ENCODE measurements around the gene SOCS3.

SOCS3 gene

DNA sequence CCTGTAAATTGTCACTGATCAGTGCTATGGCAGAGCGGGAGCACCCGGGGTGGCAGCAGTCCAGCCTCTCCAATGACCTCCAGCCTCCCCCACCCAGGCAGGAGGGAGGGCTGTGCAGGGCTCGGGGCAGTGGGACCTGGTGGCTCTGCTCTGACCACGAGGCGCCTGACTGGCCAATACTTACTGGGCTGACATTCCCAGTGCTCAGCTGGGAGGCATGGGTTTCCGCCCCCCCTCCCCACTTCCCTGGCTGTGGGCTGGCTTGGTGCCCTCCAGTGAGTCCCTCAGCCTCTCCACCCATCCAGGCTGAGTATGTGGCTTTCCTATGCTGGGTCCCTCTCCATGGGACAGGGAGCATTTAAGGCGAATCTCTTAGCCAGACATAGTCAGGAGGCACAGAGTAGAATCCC lies 2.7 kb downstream of the SOCS3 start:
- Histone ChIP-seq H3K9me3 (ENCODE audit: control insufficient read depth in 1 of 2, low read length in 2 of 2) (no peaks in the 10 kb centered on the region), H3K4me1 (ENCODE audit: control insufficient read depth in 1 of 2, insufficient read depth in 2 of 2, low read length in 2 of 2) (peaks cover 20 to 46% of the 10 kb centered on the region in 2 donors), H3K4me3 (ENCODE audit: low read depth in 1 of 2, low read length in 2 of 2) (peak overlapping the region; percentile 90 to 98), H3K27me3 (ENCODE audit: low read depth, low read length) (no peaks in the 10 kb centered on the region), H3K36me3 (ENCODE audit: control insufficient read depth in 1 of 2, insufficient read depth in 2 of 2, low read length in 2 of 2) (peaks cover 14 to 29% of the 10 kb centered on the region in 2 donors), H3K27ac (ENCODE audit: low read length) (peak overlapping the region; percentile 64)

DNA sequence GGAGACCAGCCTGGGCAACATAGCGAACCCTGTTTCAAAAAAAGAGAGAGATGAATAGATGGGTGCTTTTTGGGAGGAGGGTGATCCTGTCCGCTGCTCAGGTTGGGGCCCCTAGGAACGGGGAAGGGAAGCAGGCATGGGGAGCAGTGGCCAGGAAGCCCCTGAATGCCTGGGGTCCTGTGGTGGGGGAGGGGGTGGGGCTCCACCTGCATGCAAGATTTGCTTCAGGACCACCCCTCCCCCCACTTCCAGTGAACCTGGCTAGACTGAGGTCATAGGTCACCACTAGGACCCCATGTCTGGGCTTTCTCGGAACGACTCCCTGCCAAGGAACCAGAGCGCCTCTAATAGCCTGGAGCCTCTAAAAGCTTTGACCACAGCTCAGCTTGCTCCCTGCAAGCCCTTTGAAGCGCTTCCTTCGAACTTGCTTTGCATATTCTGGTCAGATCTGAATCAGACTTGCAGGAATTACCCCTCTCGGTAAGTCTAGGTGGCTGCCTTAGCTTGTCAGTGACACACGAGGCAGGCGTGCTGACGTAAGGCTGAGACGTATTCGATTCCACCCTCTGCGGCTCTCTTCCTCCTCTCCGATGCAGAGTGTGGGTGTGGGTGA lies 3.7 kb downstream of the SOCS3 start:
- Histone ChIP-seq H3K27me3 (ENCODE audit: low read depth, low read length) (no peaks in the 10 kb centered on the region), H3K36me3 (ENCODE audit: control insufficient read depth in 1 of 2, insufficient read depth in 2 of 2, low read length in 2 of 2) (peaks cover 14 to 29% of the 10 kb centered on the region in 2 donors), H3K9me3 (ENCODE audit: control insufficient read depth in 1 of 2, low read length in 2 of 2) (no peaks in the 10 kb centered on the region), H3K27ac (ENCODE audit: low read length) (peak overlapping the region; percentile 58), H3K4me1 (ENCODE audit: control insufficient read depth in 1 of 2, insufficient read depth in 2 of 2, low read length in 2 of 2) (peaks cover 29 to 53% of the 10 kb centered on the region in 2 donors), H3K4me3 (ENCODE audit: low read depth in 1 of 2, low read length in 2 of 2) (peak overlapping the region; percentile 23 to 52)

DNA sequence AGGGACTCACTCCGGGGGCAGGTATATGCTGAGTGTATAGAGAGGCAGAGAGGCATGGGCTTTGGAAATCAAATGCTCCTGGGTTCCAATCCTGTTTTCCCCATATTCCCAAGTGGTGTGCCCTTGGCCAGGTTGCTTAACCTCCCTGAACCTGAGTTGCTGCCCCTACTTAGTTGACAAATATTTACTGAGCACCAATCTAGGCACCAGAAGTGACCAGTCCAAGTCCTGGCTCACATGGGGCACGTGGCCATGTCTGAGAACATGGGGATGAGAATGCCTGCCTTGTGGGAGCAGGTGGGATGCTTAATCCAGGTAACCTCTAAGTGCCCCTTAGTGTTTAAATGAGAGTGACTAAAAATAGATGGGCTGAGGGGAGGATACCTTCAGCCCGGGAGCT lies 4.2 kb downstream of the SOCS3 start:
- H3K9me3 ChIP-seq (ENCODE audit: control insufficient read depth in 1 of 2, low read length in 2 of 2) = no peaks in the 10 kb centered on the region
- H3K27me3 ChIP-seq (ENCODE audit: low read depth, low read length) = no peaks in the 10 kb centered on the region
- H3K4me1 ChIP-seq (ENCODE audit: control insufficient read depth in 1 of 2, insufficient read depth in 2 of 2, low read length in 2 of 2) = peaks cover 30 to 53% of the 10 kb centered on the region in 2 donors
- H3K36me3 ChIP-seq (ENCODE audit: control insufficient read depth in 1 of 2, insufficient read depth in 2 of 2, low read length in 2 of 2) = peaks cover 14 to 29% of the 10 kb centered on the region in 2 donors
- peak overlapping the region in 1 of 2 donors; percentile 23 for H3K4me3 ChIP-seq (ENCODE audit: low read depth in 1 of 2, low read length in 2 of 2)
- peak overlapping the region; percentile 58 for H3K27ac ChIP-seq (ENCODE audit: low read length)

DNA sequence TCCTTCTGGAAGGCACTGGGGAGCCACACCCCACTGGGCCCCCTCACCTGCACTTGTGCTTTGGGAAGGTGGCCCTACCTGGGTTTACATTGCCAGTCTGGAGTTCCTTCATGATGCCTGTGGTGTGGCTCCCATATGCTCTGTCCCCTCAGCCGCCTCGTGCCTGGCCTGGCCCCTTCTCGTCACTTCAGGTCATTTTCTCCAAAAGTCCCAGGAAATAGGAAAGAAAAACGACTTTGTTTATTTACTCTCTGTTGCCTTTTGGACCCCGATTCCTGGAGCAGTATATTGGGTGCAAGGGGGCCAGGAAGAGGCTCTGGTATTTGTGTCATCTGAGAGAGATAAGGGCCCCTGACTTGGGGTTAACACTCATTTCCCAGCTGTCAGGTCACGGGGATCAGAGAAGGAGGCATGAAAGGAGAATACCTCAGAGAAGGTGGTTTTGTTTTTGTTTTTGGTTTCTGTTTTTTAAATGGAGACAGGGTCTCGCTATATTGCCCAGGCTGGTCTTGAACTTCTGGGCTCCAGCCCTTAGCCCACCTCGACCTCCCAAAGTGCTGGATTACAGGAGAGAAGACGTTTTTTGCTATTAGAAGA lies 4.7 kb downstream of the SOCS3 start:
- H3K27ac ChIP-seq (ENCODE audit: low read length) = peak overlapping the region; percentile 58
- no peak overlapping the region for H3K4me3 ChIP-seq (ENCODE audit: low read depth in 1 of 2, low read length in 2 of 2)
- peaks cover 30 to 53% of the 10 kb centered on the region in 2 donors for H3K4me1 ChIP-seq (ENCODE audit: control insufficient read depth in 1 of 2, insufficient read depth in 2 of 2, low read length in 2 of 2)
- peaks cover 14 to 29% of the 10 kb centered on the region in 2 donors for H3K36me3 ChIP-seq (ENCODE audit: control insufficient read depth in 1 of 2, insufficient read depth in 2 of 2, low read length in 2 of 2)
- no peaks in the 10 kb centered on the region for H3K9me3 ChIP-seq (ENCODE audit: control insufficient read depth in 1 of 2, low read length in 2 of 2)
- H3K27me3 ChIP-seq (ENCODE audit: low read depth, low read length) = no peaks in the 10 kb centered on the region

DNA sequence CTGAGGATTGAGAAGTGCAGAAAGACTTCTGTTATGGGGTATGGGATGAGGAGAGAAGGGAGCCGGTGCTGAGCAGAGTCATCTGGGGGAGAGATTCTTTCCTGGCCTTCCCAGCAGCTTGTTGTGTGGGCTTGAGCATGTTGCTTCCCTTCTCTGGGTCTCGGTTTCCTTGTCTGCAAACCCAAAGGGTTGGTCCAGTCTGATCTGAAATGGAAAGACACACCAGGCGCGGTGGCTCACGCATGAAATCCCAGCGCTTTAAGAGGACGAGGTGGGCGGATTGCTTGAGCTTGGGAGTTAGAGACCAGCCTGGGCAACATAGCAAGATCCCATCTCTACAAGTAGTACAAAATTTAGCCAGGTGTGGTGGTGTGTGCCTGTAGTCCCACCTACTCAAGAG lies 6.0 kb downstream of the SOCS3 start:
- H3K27me3 ChIP-seq (ENCODE audit: low read depth, low read length) = no peaks in the 10 kb centered on the region
- peak overlapping the region; percentile 28 to 53 for H3K4me3 ChIP-seq (ENCODE audit: low read depth in 1 of 2, low read length in 2 of 2)
- H3K4me1 ChIP-seq (ENCODE audit: control insufficient read depth in 1 of 2, insufficient read depth in 2 of 2, low read length in 2 of 2) = peaks cover 30 to 53% of the 10 kb centered on the region in 2 donors
- peak overlapping the region; percentile 81 for H3K27ac ChIP-seq (ENCODE audit: low read length)
- H3K9me3 ChIP-seq (ENCODE audit: control insufficient read depth in 1 of 2, low read length in 2 of 2) = no peaks in the 10 kb centered on the region
- peaks cover 14 to 29% of the 10 kb centered on the region in 2 donors for H3K36me3 ChIP-seq (ENCODE audit: control insufficient read depth in 1 of 2, insufficient read depth in 2 of 2, low read length in 2 of 2)

DNA sequence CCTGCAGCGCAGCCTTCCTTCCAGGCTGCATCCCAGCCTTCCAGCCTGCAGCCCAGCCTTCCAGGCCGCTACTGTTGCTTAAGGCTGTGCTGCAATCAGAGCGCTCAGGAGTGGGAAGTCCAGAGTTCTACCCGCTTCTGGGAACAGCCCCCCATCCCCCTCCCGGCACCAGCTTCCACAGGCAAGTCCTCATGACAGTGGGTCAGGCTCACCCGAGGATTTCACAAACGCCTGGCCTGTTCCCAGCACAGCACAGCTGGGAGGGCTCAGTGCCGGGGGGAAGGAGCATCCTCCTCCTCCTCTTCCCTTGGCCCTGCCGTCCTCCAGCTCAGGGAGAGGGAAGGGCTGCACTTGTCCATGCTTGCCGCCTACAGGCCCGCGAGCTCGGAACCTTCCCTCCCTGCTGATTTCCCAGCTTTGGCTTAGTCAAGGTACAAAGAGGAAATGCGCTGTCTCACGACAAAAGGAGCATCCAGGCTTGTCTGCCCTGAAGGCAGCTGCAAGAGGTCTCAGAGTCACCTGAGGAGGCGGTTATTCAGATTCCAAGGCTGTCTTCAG lies 8.3 kb downstream of the SOCS3 start:
- Histone ChIP-seq H3K36me3 (ENCODE audit: control insufficient read depth in 1 of 2, insufficient read depth in 2 of 2, low read length in 2 of 2) (peaks cover 0 to 9% of the 10 kb centered on the region in 2 donors), H3K4me3 (ENCODE audit: low read depth in 1 of 2, low read length in 2 of 2) (peak overlapping the region in 1 of 2 donors; percentile 13), H3K27me3 (ENCODE audit: low read depth, low read length) (no peaks in the 10 kb centered on the region), H3K27ac (ENCODE audit: low read length) (peak overlapping the region; percentile 97), H3K9me3 (ENCODE audit: control insufficient read depth in 1 of 2, low read length in 2 of 2) (no peaks in the 10 kb centered on the region), H3K4me1 (ENCODE audit: control insufficient read depth in 1 of 2, insufficient read depth in 2 of 2, low read length in 2 of 2) (peaks cover 30 to 36% of the 10 kb centered on the region in 2 donors)

DNA sequence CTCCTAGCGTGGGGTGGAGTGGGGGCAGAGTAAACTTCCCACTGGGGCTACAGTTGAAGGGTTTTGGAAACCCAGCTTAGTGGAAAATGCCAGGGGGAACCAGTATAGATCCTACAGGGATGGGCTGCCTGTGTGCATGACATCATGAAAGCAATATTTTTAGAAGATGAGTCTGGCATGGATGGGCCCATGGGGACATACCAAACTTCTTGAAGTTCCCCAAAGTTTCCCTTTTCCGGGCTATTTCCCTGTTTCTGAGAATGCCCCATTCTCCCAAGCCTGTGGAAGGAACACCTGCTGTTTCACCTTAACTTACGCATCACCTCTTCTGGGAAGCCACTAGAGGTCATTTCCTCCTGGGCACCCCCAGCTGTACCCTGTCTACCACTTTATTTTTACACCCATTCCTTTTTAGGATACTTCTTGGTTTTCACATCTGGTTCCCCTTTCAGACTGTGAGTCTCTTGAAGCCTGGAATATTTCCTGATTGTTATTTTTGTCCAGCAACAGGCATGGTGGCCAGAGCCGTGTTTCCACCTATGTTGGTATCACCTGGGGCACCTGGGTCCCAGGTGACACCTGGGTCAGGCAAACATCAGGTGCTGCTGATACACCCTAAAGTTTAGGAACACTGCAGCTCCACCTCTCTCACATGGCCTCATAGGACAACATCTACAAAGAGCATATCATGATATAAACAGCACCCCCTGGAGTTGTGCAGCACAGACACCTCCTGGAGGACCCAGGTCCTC lies 9.8 kb downstream of the SOCS3 start:
- no peaks in the 10 kb centered on the region for H3K27me3 ChIP-seq (ENCODE audit: low read depth, low read length)
- H3K4me1 ChIP-seq (ENCODE audit: control insufficient read depth in 1 of 2, insufficient read depth in 2 of 2, low read length in 2 of 2) = peaks cover 20 to 23% of the 10 kb centered on the region in 2 donors
- H3K36me3 ChIP-seq (ENCODE audit: control insufficient read depth in 1 of 2, insufficient read depth in 2 of 2, low read length in 2 of 2) = no peaks in the 10 kb centered on the region
- no peaks in the 10 kb centered on the region for H3K9me3 ChIP-seq (ENCODE audit: control insufficient read depth in 1 of 2, low read length in 2 of 2)
- H3K27ac ChIP-seq (ENCODE audit: low read length) = peak overlapping the region; percentile 20
- no peak overlapping the region for H3K4me3 ChIP-seq (ENCODE audit: low read depth in 1 of 2, low read length in 2 of 2)

DNA sequence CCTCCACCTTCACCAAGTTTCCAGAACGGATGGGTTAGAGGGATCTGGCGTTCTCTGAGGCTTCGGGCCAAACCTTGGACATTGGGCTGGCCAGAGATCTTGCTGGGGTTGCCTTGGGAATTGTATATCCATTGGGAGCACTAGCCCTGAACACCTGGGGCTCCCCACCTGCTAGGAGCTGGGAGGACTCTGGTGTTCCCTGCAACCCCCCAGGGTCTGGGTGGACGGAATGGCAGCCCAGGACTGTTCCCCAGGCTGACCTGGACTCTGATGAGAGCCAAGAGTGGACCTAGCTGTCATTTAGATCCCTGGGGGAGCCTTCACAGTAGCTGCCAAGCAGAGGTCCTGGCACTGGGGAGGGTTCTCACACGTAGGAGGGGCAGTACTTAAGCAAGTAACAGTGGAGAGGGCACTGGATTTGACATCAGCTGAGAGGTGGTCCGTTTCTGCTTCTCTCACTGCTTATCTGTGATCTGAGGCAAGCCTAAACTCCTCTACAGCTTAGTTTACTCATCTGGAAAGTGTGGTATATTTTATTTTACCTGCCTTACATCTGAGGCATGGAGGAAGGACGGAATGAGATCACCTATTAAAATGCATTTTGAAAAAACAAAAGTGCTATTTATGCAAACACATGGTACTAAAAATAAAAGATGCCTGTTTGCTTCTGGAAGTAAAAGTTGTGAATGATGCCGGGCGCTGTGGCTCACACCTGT lies 11.7 kb downstream of the SOCS3 start:
- H3K9me3 ChIP-seq (ENCODE audit: control insufficient read depth in 1 of 2, low read length in 2 of 2) = no peaks in the 10 kb centered on the region
- H3K27me3 ChIP-seq (ENCODE audit: low read depth, low read length) = no peaks in the 10 kb centered on the region
- no peaks in the 10 kb centered on the region for H3K36me3 ChIP-seq (ENCODE audit: control insufficient read depth in 1 of 2, insufficient read depth in 2 of 2, low read length in 2 of 2)
- no peak overlapping the region for H3K27ac ChIP-seq (ENCODE audit: low read length)
- H3K4me1 ChIP-seq (ENCODE audit: control insufficient read depth in 1 of 2, insufficient read depth in 2 of 2, low read length in 2 of 2) = peaks cover 19 to 25% of the 10 kb centered on the region in 2 donors
- H3K4me3 ChIP-seq (ENCODE audit: low read depth in 1 of 2, low read length in 2 of 2) = no peak overlapping the region

DNA sequence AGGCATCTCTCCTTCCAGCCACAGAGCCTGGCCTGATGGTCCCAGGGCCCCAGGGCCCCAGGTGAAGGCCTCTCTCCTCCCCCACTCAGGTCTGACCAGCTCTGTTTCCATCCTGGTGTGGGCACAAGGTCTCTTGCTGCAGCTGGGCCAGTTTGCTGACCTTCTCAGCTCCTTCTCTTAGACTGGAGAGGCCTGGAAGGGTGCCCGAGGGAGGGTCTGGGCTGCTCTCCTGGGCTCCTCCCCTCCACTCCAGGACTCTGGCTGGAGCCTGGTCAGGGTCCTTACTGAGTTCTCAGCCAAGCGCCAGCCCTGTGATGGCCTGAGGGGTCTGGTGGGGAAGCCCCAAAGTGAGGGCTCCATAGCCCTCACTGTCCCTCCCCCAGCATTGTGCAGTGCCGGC lies 12.4 kb downstream of the SOCS3 start:
- Histone ChIP-seq H3K9me3 (ENCODE audit: control insufficient read depth in 1 of 2, low read length in 2 of 2) (no peaks in the 10 kb centered on the region), H3K4me3 (ENCODE audit: low read depth in 1 of 2, low read length in 2 of 2) (no peak overlapping the region), H3K4me1 (ENCODE audit: control insufficient read depth in 1 of 2, insufficient read depth in 2 of 2, low read length in 2 of 2) (peaks cover 25 to 30% of the 10 kb centered on the region in 2 donors), H3K27me3 (ENCODE audit: low read depth, low read length) (no peaks in the 10 kb centered on the region), H3K27ac (ENCODE audit: low read length) (no peak overlapping the region), H3K36me3 (ENCODE audit: control insufficient read depth in 1 of 2, insufficient read depth in 2 of 2, low read length in 2 of 2) (peaks cover 0 to 2% of the 10 kb centered on the region in 2 donors)

DNA sequence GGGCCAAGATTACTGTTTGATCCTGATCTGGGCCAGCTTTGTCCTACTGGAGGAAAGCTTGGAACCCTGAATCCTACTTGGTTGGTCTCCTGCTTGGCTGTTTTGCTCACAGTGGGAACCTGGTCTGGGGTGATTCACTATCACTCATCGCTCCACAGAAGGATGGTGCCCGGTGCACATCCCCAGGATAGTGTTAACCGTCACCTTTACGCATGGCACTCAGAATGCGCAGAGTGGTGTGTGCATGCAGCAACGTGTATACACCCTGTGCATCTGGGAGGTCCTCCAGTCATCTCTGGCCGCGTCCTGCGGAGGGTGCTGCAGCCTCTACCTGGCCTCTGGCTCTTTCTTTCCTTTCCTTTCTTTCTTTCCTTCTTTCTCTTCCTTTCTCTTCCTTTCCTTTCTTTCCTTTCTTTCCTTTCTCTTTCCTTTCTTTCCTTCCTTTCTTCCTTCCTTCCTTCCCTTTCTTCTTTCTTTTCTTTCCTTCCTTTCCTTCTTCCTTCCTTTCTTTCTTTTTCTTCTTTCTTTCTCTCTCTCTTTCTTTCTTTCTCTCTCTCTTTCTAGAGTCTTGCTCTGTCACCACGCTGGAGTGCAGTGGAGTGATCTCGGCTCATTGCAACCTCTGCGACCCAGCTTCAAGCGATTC lies 13.1 kb downstream of the SOCS3 start:
- Histone ChIP-seq H3K4me3 (ENCODE audit: low read depth in 1 of 2, low read length in 2 of 2) (no peak overlapping the region), H3K4me1 (ENCODE audit: control insufficient read depth in 1 of 2, insufficient read depth in 2 of 2, low read length in 2 of 2) (peaks cover 23% of the 10 kb centered on the region in 2 donors), H3K27ac (ENCODE audit: low read length) (no peak overlapping the region), H3K27me3 (ENCODE audit: low read depth, low read length) (no peaks in the 10 kb centered on the region), H3K36me3 (ENCODE audit: control insufficient read depth in 1 of 2, insufficient read depth in 2 of 2, low read length in 2 of 2) (peaks cover 0 to 7% of the 10 kb centered on the region in 2 donors), H3K9me3 (ENCODE audit: control insufficient read depth in 1 of 2, low read length in 2 of 2) (no peaks in the 10 kb centered on the region)

Measured in muscle layer of duodenum (tissue), 2 donors.